HG03378 (cell line): ENCODE data around the gene CABP4.

ENCODE experiments used
- ATAC-seq: cut with Tn5 transposase; IDR thresholded peaks from one replicate; pipeline ENCODE4 v1.9.1; 2021; ENCODE audit warnings: mild to moderate bottlenecking, moderate library complexity; ENCODE audit not compliant: unreplicated experiment

CABP4 gene

DNA sequence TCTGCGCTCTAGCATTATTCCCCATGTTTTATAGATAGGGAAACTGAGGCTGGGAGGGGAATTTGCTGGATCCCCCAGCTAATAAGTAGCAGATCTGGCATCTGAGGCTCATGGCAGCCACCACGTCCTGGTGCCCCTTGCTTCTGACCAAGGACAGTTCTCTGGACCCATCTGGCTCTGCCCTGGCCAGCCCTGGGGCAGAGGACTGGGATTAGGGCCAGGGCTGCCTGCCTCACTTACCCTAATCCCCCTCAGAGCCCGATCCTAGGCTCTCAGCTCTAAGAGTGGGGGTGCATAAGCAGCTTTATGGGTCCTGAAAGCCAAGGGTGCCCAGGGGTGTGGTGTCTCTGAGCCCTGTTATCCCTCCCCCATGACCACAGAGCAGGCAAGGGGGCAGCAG, at the start of gene CABP4:
Gene CABP4, plus strand, starts transcription at position 301 of the 400 bp plus-strand sequence. Its CDS starts 70 bp downstream, at position 371.
- no peak for ATAC-seq

DNA sequence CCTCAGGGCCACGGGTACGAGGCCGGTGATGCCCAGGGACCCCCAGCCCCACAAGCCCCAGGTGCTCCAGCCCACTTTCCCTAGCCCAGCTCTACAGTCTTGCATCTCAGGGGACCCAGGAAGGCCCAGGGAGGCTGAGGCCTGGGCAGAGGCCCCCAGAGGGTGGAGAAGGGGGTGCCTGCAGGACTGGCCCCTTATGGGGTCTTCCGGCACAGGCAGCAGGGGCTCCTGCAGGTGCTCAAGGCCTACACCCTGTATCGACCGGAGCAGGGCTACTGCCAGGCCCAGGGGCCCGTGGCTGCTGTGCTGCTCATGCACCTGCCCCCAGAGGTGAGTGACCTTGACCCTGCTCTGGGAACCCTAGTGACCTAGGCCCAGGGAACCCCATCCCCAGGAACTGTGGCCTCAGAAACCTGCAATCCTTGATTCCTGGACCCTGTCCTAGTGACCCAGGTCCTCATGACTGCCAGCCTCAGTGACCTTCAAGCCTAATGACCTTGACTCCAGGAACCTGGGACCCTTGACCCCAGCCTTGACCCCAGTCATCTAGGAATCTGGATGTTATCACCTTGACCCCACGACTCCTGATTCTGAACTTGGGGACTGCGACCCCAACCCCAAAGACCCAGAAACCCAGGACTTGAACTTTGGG, 49.3 kb upstream of the CABP4 start:
- ATAC-seq = no peak

DNA sequence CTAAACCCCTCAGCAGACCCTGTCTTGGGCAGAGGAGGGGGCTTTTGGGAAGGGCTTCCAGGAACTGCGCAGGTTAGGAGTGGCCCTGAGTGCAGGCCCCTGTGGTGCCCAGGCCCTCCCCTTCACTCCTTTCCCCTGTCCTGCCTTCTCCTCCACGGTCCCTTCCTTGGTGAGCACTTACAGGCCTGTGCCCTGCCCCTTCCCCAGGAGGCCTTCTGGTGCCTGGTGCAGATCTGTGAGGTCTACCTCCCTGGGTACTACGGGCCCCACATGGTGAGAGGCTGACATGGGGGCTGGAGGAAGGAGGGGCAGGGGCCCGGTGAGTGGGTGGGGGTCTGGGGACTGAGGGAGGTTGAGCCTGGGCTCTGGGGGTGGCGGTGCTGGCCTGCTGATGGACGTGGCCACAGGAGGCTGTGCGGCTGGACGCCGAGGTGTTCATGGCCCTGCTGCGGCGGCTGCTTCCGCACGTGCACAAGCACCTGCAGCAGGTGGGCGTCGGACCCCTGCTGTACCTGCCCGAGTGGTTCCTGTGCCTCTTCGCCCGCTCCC, 48.7 kb upstream of the CABP4 start:
- no peak for ATAC-seq

DNA sequence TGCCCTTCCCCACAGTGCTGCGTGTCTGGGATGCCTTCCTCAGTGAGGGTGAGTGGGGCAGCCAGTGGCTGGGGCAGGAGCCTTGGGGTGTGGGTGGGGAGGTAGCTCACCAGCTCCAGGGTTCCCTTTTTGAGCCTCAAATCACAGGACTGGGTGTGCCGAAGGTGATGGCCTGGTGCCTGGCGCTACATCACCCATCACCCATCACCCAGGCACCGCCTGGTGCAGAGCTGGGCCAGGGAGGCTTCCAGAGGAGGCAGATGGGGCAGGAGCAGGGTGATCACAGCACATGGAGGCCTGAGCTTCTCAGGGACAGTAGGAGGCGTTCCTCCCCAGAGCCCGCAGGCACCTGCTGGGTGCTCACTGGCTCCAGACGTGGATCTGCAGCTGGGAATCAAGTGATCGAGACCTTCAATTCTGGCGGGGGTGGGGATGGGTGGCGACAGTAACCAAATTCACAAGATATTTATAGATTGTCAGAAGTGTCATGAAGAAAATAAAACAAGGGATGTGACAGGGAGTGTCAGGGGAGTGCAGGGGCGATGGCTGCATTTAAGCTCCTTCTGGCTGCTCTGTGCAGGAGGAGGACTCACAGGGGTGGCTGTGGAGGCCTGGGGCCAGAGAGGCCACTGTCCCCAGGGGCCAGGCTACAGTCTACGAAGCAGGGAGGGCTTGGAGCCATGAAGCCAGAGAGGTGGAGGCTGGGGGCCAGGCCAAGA, 48.0 kb upstream of the CABP4 start:
- no peak for ATAC-seq

DNA sequence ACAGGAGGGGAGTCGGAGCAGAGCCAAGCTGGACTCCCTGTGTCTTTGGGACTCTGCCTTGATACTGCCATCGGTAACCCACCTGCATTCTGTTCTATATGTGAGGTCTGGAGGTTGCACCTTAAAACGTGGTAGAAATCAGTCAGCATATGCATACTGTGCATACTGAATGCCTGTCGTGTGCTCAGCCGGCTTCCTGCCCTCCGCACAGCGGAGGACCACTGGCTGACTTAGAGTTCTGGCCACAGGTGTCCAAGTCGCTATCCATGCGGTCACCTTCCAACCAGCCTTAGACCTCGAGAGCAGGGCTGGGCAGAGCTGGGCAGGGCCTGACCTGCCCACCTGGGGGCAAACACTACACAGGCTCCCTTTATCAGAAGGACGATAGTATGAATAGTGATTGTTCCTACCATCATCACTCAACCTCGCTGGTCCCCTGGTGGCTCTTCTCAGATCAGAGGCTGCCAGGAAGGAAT, 47.4 kb upstream of the CABP4 start:
- ATAC-seq = no peak

DNA sequence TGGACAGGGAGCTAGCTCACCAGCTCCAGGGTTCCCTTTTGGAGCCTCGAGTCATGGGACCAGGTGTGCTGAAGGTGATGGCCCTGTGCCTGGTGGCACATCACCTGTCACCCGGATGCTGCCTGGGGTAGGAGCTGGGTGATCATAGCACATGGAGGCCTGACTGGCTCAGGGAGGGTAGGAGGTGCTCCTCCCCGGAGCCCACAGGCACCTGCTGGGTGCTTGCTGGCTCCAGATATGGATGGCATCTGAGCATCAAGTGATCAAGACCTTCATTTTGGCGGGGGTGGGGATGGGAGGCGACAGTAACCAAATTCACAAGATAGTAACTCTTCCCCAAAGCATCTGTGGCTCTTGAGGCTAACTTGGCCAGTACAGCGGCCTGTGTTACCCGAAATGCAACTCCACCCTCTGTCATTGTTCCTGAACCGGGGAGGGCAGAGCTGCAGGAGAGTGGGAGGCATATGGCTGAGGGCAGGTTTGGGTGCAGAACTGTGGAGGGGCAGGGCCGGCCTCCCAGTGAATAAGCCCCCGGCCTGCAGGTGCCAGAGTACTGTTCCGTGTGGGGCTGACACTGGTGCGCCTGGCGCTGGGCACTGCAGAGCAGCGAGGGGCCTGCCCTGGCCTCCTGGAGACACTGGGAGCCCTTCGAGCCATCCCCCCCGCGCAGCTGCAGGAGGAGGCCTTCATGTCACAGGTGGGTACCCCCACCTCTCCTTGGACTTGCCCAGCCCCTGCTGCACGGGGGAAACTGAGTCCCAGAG, 46.5 kb upstream of the CABP4 start:
- ATAC-seq = no peak

DNA sequence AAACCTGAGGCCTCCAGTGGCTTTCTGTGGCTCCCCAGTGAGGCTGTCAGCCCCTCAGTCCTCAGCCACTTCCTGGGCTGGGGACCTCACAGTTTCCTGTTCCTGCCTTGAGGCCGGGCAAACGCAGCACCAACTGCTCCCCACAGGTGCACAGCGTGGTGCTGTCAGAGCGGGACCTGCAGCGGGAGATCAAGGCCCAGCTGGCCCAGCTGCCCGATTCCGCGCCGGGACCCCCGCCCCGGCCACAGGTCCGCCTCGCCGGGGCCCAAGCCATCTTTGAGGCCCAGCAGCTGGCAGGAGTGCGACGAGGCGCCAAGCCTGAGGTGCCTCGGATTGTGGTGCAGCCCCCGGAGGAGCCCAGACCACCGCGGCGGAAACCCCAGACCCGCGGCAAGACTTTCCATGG, 45.9 kb upstream of the CABP4 start:
- ATAC-seq = no peak

DNA sequence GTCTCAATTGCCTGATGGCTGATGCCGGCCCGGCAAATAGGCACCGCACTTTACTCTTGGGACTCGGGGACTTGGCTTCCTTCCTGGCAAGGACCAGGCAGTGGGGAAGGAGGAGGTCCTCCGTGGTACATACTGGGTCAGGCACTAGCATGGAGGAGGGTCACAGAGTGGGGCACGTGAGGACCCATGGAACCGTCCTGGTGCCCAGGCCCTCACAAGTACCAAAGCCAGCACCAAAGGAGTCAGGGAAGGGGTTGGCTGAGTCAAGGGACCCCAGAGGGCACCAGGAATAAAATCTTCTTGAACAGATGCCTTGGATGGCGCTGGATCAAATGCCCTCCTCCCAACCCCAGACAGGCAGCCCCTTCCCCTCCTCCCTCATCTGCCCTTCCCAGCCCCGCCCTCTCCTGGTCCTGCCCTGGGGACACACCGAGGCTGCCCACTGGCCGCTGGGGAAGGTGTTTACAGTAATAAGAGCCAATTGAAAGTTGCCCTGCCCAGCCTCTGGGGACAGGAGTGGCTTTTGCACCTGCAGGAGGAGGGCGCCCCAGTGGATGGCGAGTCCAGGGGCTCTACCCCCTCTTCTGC, 45.3 kb upstream of the CABP4 start:
- no peak for ATAC-seq

DNA sequence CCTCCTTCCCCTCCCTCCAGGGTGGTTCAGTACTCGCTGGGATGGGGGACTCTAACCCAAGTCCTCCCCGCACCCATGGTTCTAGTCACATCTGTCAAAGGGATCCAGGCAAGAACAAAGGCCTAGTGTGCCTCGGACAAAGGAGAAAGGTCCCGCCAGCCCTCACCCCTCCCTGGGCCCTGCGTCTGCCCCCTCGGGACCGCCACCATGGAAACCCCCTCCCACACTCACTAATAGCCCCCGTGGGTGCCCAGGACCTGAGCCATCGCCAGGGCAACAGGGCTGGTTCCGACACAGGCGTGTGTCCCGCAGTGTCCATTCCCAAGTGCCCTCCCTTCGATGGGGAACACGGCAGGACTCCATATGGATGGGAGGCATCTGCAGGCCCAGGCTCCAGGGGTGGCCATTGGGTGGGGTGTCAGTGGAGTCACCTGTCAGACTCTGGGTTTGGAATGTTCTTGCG, 44.8 kb upstream of the CABP4 start:
- no peak for ATAC-seq

DNA sequence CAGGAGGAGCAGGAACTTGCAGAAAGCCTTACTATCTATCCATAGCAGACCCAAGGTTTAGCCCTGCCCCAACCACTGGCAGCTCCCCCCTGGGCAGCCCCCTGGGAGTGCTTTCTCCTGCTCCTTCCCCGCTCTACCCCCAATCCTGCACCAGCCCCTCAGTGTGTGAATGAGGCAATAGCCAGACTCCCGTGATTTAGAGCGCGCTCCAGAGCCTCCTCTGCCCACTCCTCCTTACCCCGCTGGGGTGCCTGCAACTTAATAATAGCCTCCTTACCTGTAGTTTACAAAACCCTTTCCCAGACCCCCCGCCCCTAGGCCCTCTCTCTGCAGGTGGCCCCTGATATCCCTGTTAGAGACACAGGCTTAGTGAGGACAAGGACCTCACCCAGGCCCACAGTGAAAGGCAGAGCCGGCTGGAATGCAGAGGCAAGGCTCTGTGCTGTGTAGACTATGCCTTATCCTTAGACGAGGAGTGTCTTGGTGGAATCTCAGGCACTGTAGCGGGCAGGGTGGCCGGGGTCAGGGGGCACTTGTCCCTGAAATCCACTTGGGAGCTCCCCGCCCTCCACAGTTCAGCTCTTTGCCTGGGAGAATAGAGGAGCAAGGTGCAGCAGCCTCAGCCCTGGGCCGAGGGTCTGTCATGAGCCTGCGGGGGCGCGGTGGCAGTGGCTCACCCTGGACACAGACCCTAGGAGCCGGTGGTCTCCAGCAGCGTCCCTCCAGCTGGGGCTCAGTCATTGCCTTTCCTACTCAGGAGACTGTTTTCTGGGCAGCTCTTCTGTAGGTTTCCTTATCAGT, 44.0 kb upstream of the CABP4 start:
- ATAC-seq = no peak

DNA sequence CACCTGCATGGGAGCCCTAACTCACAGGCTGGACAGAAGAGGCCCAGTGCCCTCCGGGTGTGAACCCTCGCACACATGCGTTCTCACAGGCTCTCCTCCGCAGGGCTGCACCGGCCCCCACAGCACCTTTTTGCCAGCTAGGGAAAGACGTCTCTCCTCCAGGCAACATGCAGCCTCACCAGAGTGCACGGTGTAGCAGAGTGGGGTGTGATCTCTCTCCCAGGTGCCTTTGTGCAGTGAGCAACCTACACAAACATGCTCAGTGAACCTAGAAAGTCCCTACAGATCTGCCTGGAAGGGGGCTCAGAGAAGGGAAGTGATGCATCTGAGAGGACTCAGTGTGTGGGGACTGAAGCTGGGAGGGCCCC, 43.4 kb upstream of the CABP4 start:
- no peak for ATAC-seq

DNA sequence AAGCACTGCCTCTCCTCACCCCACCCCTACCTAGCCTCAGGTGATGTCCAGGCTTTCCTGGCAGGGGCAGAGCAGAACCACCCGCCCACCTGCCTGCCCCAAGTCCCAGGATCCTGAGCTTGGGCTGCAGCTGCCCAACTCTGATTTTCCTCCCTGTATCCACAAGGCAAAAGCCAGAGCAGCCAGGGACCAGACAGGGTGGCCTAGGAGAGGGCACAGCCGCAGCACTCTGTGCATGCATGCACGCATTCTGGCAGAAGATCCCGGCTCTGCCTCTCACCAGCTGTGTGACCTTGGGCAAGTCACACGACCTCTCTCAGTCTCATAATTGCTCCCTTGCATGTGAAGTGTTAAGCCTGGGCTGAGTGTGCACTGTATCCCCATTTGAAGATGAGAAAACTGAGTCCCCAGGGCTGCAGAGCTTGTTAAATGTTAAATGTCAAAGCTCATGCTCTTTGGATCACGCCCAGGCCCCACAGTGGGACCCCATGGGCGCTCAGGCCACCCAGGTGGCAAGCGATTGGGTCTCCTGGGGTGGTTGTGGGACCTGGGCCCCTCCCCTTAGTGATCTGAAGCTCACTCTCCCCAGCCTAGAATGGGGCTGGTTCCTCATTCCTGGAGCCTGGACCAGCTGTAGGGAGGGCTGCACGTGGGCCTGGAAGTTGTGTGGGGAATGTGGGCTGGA, 42.5 kb upstream of the CABP4 start:
- no peak for ATAC-seq

DNA sequence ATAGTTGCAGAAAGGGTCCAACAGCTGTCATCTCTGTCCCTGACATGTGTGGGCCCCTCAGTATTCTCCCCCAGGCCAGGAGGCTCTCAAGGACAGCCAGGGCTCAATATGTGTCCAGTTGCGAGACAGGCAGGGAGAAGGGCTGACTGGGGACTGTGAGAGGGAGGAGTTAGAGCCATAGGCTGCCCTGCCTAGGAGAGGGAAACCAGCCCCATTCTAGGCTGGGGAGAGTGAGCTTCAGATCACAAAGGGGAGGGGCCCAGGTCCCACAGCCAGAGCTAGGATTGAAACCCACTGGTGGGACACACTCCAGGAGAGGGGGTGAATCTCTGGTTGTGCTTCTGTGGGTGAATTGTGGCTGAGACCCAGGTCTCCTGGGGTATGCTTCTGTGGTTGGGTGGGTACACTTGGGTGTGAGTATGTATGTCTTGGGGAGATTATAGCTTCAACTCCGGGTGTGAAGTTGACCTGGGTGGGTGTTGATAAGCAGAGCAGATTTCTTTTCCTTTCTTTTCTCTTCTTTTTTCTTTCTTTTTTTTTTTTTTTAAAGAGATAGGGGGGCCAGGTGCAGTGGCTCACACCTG, 41.8 kb upstream of the CABP4 start:
- ATAC-seq = no peak

DNA sequence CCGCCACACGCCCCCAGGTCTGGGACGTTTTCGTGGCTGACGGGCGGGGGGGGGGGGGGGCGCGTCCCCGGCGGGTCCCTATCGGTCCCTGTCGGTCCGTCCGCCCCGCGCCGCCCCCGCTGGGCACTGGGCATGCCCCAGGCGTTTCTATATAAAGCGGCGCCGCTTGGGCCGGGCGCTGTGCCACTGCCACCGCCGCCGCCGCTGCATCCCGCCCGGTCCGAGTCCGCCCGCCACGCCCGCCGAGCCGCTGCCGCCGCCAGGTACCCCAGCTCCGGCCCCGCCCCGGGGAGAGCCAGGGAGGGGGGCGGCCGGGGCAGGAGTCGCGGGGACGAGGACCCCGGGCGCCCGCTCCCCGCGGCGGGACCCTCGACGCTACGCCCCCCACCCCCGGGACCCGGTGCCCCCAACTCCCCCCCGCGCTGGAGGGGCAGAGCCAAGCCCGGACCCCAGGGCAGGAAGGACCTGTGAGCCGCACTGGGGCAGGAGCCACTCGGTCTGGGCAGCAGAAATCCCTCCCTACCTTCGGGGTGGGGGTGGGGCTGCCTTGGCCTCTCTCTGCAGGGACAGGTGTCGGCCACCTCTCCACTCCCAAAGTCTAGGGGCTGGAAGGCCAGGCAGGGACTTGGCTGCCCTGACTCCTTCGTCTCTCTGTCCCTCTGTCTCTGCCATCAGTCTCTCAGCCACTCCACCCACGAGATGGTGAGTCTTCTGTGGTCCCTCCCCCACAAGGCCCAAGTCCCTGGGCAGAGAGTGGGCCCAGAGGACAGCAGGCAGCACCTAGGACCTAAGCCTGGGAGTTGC, 39.5 kb upstream of the CABP4 start, which contains the start of gene CARNS1:
Gene CARNS1, plus strand, starts transcription at position 178 of the 804 bp plus-strand sequence. Its CDS starts 522 bp downstream, at position 700.
- ATAC-seq = no peak

DNA sequence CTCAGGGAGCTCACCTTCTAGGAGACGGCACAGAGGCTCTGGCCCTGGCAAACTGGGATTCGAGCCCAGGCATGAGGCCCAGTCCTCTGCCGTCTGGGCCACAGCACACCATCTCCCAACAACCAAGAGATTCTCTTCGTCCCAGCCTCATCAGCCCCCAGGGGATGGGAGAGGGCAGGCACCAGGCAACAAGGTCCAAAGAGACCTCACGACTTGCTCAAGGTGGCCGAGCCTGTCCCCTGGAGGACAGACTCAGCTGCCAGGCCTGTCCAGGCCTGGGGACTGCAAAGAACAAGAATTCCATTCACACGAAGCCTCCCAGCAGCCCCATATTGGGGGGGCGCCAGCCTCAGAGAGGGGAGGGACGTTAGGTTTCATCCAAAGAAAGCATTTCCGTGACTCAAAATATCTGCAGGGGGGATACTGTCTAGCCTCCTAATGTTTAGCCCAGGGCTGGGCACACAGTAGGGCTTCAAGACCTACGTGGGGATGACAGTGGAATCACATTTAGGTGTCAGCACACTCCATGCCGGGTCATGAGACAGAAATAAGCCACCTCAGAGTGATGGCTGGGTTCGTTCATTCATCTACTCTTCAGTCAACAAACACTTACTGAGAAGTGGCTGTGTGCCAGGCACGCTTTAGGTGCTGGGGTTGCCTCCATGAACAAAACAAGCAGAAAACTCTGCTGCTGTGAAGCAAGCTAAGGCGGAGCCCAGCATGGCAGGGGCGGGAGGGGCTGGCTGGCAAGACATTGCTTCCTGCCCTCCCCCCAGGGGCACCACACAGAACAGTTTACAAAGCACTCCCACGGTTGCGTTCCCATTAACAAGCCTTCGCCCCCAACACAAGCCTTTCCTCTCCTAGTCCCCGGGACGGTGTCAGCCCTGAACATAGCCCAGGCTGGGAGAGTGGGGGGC, 38.5 kb upstream of the CABP4 start:
- ATAC-seq = no peak

DNA sequence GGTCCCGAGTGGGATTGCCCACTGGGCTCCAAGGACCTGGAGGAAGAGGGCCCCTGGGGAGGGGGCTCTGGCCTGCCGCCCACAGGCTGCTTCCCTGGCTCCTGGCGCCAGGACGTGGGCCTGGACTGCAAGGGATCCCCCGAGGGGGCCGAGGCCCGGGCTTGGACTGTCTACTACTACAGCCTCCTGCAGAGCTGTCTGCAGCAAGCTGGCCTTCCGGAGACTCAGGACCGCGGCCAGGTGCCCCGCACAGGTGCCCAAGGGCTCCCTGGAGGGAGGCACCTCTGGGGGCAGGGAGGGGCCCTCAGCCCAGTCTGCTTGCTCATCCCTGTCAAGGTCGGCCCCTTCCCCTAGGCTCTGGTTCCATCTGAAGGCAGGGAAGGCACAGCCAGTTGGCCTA, 37.7 kb upstream of the CABP4 start:
- no peak for ATAC-seq
